Keratinocyte (primary cell): ENCODE measurements around the gene PRKACA. TPM values are rescaled to one million over a fixed set of nuclear protein-coding genes. Genes with fewer than 3 reads are reported as not detected.

Experiments
- DNase-seq: peaks from one replicate; pipeline ENCODE4 v3.0.0-alpha.2; 2011; ENCODE audit warnings: low read depth, missing footprints, low spot score
- FAIRE-seq: peaks from 2 replicates; lab custom pipeline; 2011; peaks lifted over from hg19 to GRCh38; lab: Jason Lieb, UNC
- H2AFZ ChIP-seq: 2 replicates; pipeline ENCODE4 v1.6.0; 2012; ENCODE audit warnings: low read length, control low read depth, inconsistent platforms; ENCODE audit not compliant: control insufficient read depth
- H3K27ac ChIP-seq: 2 replicates; pipeline ENCODE4 v1.5.1; 2011; ENCODE audit warnings: low read length; ENCODE audit not compliant: control insufficient read depth, insufficient read depth
- H3K27me3 ChIP-seq: 3 replicates; pipeline ENCODE4 v1.6.0; 2011; ENCODE audit warnings: low read length; ENCODE audit not compliant: control insufficient read depth, insufficient read depth; ENCODE audit errors: extremely low read depth
- H3K36me3 ChIP-seq, 2 experiments: 2 replicates in 1 of 2; 3 replicates in 1 of 2; pipeline ENCODE4 v1.5.1; 2011; ENCODE audit warnings: low read length in 2 of 2, mild to moderate bottlenecking in 1 of 2; ENCODE audit not compliant: control insufficient read depth in 2 of 2, insufficient read depth in 2 of 2; ENCODE audit errors: extremely low read depth in 1 of 2
- H3K4me1 ChIP-seq: 3 replicates; pipeline ENCODE4 v1.5.1; 2011; ENCODE audit warnings: low read length; ENCODE audit not compliant: control insufficient read depth, insufficient read depth; ENCODE audit errors: extremely low read depth
- H3K4me2 ChIP-seq: 3 replicates; pipeline ENCODE4 v1.6.0; 2011; ENCODE audit warnings: low read depth, low read length; ENCODE audit not compliant: control insufficient read depth, insufficient read depth; ENCODE audit errors: extremely low read depth
- H3K4me3 ChIP-seq, 3 experiments: fragments of 200-600 bp in 1 of 3; sonication (generic) in 1 of 3; 2 replicates in 2 of 3; 3 replicates in 1 of 3; pipeline ENCODE4 v1.5.1; 2011 to 2016; ENCODE audit warnings: low read length in 3 of 3, mild to moderate bottlenecking in 3 of 3, control low read depth in 2 of 3, inconsistent platforms in 1 of 3, low read depth in 1 of 3, mixed read lengths in 1 of 3, mixed run types in 1 of 3, moderate library complexity in 1 of 3; ENCODE audit not compliant: control insufficient read depth in 2 of 3, insufficient read depth in 2 of 3; ENCODE audit errors: extremely low read depth in 1 of 3
- H3K79me2 ChIP-seq: 2 replicates; pipeline ENCODE4 v1.6.0; 2012; ENCODE audit warnings: low read length; ENCODE audit not compliant: control insufficient read depth, insufficient read depth
- H3K9ac ChIP-seq: 3 replicates; pipeline ENCODE4 v1.6.0; 2011; ENCODE audit warnings: low read length; ENCODE audit not compliant: control insufficient read depth, insufficient read depth; ENCODE audit errors: extremely low read depth
- H3K9me1 ChIP-seq: 3 replicates; pipeline ENCODE4 v1.6.0; 2011; ENCODE audit warnings: low read length; ENCODE audit not compliant: control insufficient read depth, insufficient read depth; ENCODE audit errors: extremely low read depth
- H3K9me3 ChIP-seq: 2 replicates; pipeline ENCODE4 v1.5.1; 2012; ENCODE audit warnings: low read depth, low read length; ENCODE audit not compliant: control insufficient read depth
- H4K20me1 ChIP-seq: 3 replicates; pipeline ENCODE4 v1.6.0; 2011; ENCODE audit warnings: low read length; ENCODE audit not compliant: control insufficient read depth, insufficient read depth; ENCODE audit errors: extremely low read depth
- CTCF ChIP-seq, 3 experiments: IDR thresholded peaks in 1 of 3; conservative IDR thresholded peaks in 1 of 3; optimal IDR thresholded peaks in 1 of 3; 2 replicates in 2 of 3; 3 replicates in 1 of 3; pipeline versions ENCODE3 to v1.5.1; 2011; ENCODE audit warnings: low read length in 3 of 3, mild to moderate bottlenecking in 3 of 3, moderate library complexity in 2 of 3, control low read depth in 1 of 3, inconsistent platforms in 1 of 3; ENCODE audit not compliant: insufficient read depth in 2 of 3; ENCODE audit errors: extremely low read depth in 1 of 3
- EZH2 ChIP-seq: IDR thresholded peaks from one replicate; pipeline ENCODE4 v1.6.1; 2012; ENCODE audit warnings: inconsistent platforms, mild to moderate bottlenecking, low read length, moderate library complexity
- dilution Hi-C: fragments of 300-500 bp; cut with MboI; formaldehyde crosslinking; loops from one replicate; pipeline ENCODE4 v1.7.0; 2020; ENCODE audit warnings: low sequenced_read_pairs; ENCODE audit not compliant: extremely low pct_ligation_motif_present
- polyA plus RNA-seq, 5 experiments: library from polyadenylated mRNA; depleted of rRNA in 3 of 5; stranded (reverse) in 3 of 5; stranded (forward) in 1 of 5; unstranded in 1 of 5; fragments of >200 nt; gene quantifications; 1 replicate in 1 of 5; 2 replicates in 3 of 5; 3 replicates in 1 of 5; pipeline versions ENCODE4 v1.2.1 to v1.2.3, GENCODE V29; 2011 to 2012; ENCODE audit warnings: missing spikeins in 2 of 5, low read depth in 1 of 5, low replicate concordance in 1 of 5

Gene PRKACA
- polyA plus RNA-seq, 1 donor (not counting 4 experiments of a cell fraction or from before 2014, with no cell fraction given): 13.7 TPM

- no peak overlapping the region for H2AFZ ChIP-seq
- no peak for FAIRE-seq
These were observed 27.8 kb upstream of the PRKACA start for GRCh38 chr19:14145381-14145780.

DNA sequence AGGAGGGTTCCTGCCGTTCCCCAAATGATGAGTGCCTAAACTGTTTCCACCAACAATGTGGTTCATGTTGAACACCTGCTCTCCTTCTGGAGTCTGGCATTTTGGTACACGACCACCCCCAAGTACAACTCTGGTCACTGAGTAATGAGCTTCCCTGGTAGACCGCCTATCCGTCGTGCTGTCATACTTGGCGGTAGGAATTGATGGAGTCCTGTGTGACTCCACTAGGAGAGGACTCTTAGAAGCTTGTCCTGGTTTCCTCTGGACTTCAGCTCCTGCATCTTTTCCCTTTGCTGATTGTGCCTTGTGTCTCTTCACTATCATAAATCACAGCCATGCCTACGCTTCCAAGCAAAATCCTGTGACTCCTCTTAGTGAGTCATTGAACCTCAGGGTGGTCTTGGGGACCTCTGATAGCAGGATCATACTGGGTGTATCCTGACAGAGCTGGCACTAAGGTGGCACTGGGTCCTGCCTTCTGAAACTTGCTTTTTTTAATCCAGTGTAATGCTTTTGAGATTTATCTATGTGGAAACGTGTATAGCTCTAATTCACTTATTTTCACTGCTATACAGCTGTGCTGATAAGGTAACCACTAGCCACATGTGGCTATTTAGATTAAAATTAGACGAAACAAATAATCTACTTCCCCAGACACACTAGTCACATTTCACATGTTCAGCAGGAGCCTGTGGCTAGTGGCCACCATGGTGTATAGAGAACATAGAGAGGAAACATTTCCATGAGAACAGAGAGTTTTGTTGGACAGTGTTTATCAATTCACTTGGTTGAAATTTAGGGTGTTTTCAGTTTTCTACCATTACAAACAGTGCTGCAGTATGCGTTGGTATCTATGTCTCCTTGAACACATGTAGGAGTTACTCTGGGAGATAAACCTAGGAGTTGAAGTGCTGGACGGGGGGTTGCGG, 25.0 kb upstream of the PRKACA start:
- FAIRE-seq: no peak
- Histone ChIP-seq H3K79me2 (no peaks in the 10 kb centered on the region), H2AFZ (no peak overlapping the region), H3K36me3 (no peaks in the 10 kb centered on the region), H3K4me2 (no peak overlapping the region), H3K9me3 (no peaks in the 10 kb centered on the region), H3K9ac (no peak overlapping the region), H3K4me3 (no peak overlapping the region), H4K20me1 (no peaks in the 10 kb centered on the region), H3K27me3 (no peaks in the 10 kb centered on the region), H3K9me1 (peaks cover 2% of the 10 kb centered on the region), H3K4me1 (peaks cover 8% of the 10 kb centered on the region), H3K27ac (no peak overlapping the region)
- dilution Hi-C loops: no loop called here
- DNase-seq: no peak
- TF ChIP-seq EZH2: no peak

More at GRCh38 chr19:14145381-14145780, 27.8 kb upstream of the PRKACA start:
- no peaks in the 10 kb centered on the region for H3K27me3 ChIP-seq
- no peak overlapping the region for H3K4me2 ChIP-seq
- no peaks in the 10 kb centered on the region for H4K20me1 ChIP-seq
- H3K4me1 ChIP-seq: peaks cover 3% of the 10 kb centered on the region
- no peak overlapping the region for H3K4me3 ChIP-seq
- no peaks in the 10 kb centered on the region for H3K9me3 ChIP-seq
- DNase-seq: no peak
- H3K36me3 ChIP-seq: no peaks in the 10 kb centered on the region
- no peaks in the 10 kb centered on the region for H3K79me2 ChIP-seq
- TF ChIP-seq EZH2 (no peak), CTCF (optimal IDR thresholded peaks at IDR 0.05 in 1 of 3, IDR thresholded peaks at IDR 0.05 in 1 of 3, conservative IDR thresholded peaks at IDR 0.05 in 1 of 3; ENCODE audit: extremely low read depth in 1 of 3, insufficient read depth in 2 of 3, low read length in 3 of 3) (no peak)
- dilution Hi-C loops: no loop called here
- H3K9ac ChIP-seq: no peak overlapping the region
- H3K9me1 ChIP-seq: no peaks in the 10 kb centered on the region
- no peak overlapping the region for H3K27ac ChIP-seq
